Measurements from ENCODE around the gene RHOA. TPM values are rescaled to one million over a fixed set of nuclear protein-coding genes. Genes with fewer than 3 reads are reported as not detected.
"Not testable (repeated sequence)": the region's sequence is repeated elsewhere in the genome, so short reads cannot be mapped to it uniquely, and the experiment has no call there.

The RHOA gene
- total RNA-seq, 1 donor from 2014 or later, result 504 TPM

GRCh38 chr3:49352890-49353421 is 58.8 kb downstream of the RHOA start:
- no peak for TF ChIP-seq CTCF (conservative IDR thresholded peaks at IDR 0.05; ENCODE audit: low read depth, low read length)
- no peak for DNase-seq (ENCODE audit: low read depth)
- H3K4me3 ChIP-seq (ENCODE audit: low read depth, low read length), result no peak overlapping the region

- DNase-seq (ENCODE audit: low read depth), result no peak
These were observed 59.5 kb downstream of the RHOA start for GRCh38 chr3:49352281-49352680.

GRCh38 chr3:49351521-49352011 is 60.2 kb downstream of the RHOA start:
- no peak for TF ChIP-seq CTCF (conservative IDR thresholded peaks at IDR 0.05; ENCODE audit: low read depth, low read length)
- DNase-seq (ENCODE audit: low read depth), result peak; percentile 91
- no peak overlapping the region for H3K4me3 ChIP-seq (ENCODE audit: low read depth, low read length)

More at GRCh38 chr3:49352281-49352680, 59.5 kb downstream of the RHOA start:
- TF ChIP-seq CTCF (conservative IDR thresholded peaks at IDR 0.05; ENCODE audit: low read depth, low read length), result no peak
- no peak overlapping the region for H3K4me3 ChIP-seq (ENCODE audit: low read depth, low read length)

- DNase-seq (ENCODE audit: low read depth), result no peak
- H3K4me3 ChIP-seq (ENCODE audit: low read depth, low read length), result no peak overlapping the region
- TF ChIP-seq CTCF (conservative IDR thresholded peaks at IDR 0.05; ENCODE audit: low read depth, low read length), result no peak
These were observed 62.2 kb downstream of the RHOA start for GRCh38 chr3:49349348-49350114.

GRCh38 chr3:49348361-49348760 is 63.4 kb downstream of the RHOA start:
- H3K4me3 ChIP-seq (ENCODE audit: low read depth, low read length); DNase-seq (ENCODE audit: low read depth): not testable (repeated sequence)

GRCh38 chr3:49346797-49347251 is 65.0 kb downstream of the RHOA start:
- H3K4me3 ChIP-seq (ENCODE audit: low read depth, low read length), result no peak overlapping the region
- no peak for DNase-seq (ENCODE audit: low read depth)
- TF ChIP-seq CTCF (conservative IDR thresholded peaks at IDR 0.05; ENCODE audit: low read depth, low read length), result no peak

GRCh38 chr3:49343163-49343562 is 68.6 kb downstream of the RHOA start:
- no peak overlapping the region for H3K4me3 ChIP-seq (ENCODE audit: low read depth, low read length)
- TF ChIP-seq CTCF (conservative IDR thresholded peaks at IDR 0.05; ENCODE audit: low read depth, low read length), result no peak
- no peak for DNase-seq (ENCODE audit: low read depth)

Data from epithelial cell of proximal tubule (primary cell).